ENCODE results near the gene SYT8.

SYT8 gene

GRCh38 chr11:1834062-1834610 lies 654 bp upstream of the SYT8 start:
- no peaks in the 10 kb centered on the region for H3K36me3 Mint-ChIP-seq (ENCODE audit: low read depth)
- no peaks in the 10 kb centered on the region for H3K4me1 Mint-ChIP-seq (ENCODE audit: low read depth)
- H3K9me3 Mint-ChIP-seq: no peaks in the 10 kb centered on the region
- no peak overlapping the region for H3K27ac Mint-ChIP-seq
- H3K4me3 Mint-ChIP-seq: no peak overlapping the region
- H3K27me3 Mint-ChIP-seq (ENCODE audit: low read depth): no peaks in the 10 kb centered on the region

GRCh38 chr11:1835671-1836010 lies 851 bp downstream of the SYT8 start:
- H3K36me3 Mint-ChIP-seq (ENCODE audit: low read depth): no peaks in the 10 kb centered on the region
- H3K4me1 Mint-ChIP-seq (ENCODE audit: low read depth): peaks cover 5% of the 10 kb centered on the region
- H3K27me3 Mint-ChIP-seq (ENCODE audit: low read depth): no peaks in the 10 kb centered on the region
- H3K27ac Mint-ChIP-seq: no peak overlapping the region
- H3K9me3 Mint-ChIP-seq: no peaks in the 10 kb centered on the region
- no peak overlapping the region for H3K4me3 Mint-ChIP-seq

GRCh38 chr11:1836011-1836945 lies 1.5 kb downstream of the SYT8 start:
- peaks cover 5% of the 10 kb centered on the region for H3K4me1 Mint-ChIP-seq (ENCODE audit: low read depth)
- H3K27ac Mint-ChIP-seq: no peak overlapping the region
- no peaks in the 10 kb centered on the region for H3K27me3 Mint-ChIP-seq (ENCODE audit: low read depth)
- H3K36me3 Mint-ChIP-seq (ENCODE audit: low read depth): no peaks in the 10 kb centered on the region
- H3K9me3 Mint-ChIP-seq: no peaks in the 10 kb centered on the region
- H3K4me3 Mint-ChIP-seq: no peak overlapping the region

GRCh38 chr11:1837171-1838076 lies 2.6 kb downstream of the SYT8 start:
- Mint-ChIP-seq H3K4me3 (no peak overlapping the region), H3K27ac (no peak overlapping the region), H3K9me3 (no peaks in the 10 kb centered on the region), H3K4me1 (ENCODE audit: low read depth) (peaks cover 5% of the 10 kb centered on the region), H3K27me3 (ENCODE audit: low read depth) (no peaks in the 10 kb centered on the region), H3K36me3 (ENCODE audit: low read depth) (no peaks in the 10 kb centered on the region)

GRCh38 chr11:1838077-1838425 lies 3.3 kb downstream of the SYT8 start:
- Mint-ChIP-seq H3K9me3 (no peaks in the 10 kb centered on the region), H3K27me3 (ENCODE audit: low read depth) (no peaks in the 10 kb centered on the region), H3K27ac (no peak overlapping the region), H3K4me3 (no peak overlapping the region), H3K36me3 (ENCODE audit: low read depth) (no peaks in the 10 kb centered on the region), H3K4me1 (ENCODE audit: low read depth) (peaks cover 5% of the 10 kb centered on the region)

GRCh38 chr11:1838426-1839144 lies 3.8 kb downstream of the SYT8 start, which contains the start of gene TNNI2:
TNNI2 (plus strand) TSS chr11:1838981; CDS start chr11:1839697, 716 bp downstream.
- H3K9me3 Mint-ChIP-seq: no peaks in the 10 kb centered on the region
- no peak within 1 kb of the TSS for H3K27ac Mint-ChIP-seq
- peaks cover 9% of the 10 kb centered on the region for H3K4me1 Mint-ChIP-seq (ENCODE audit: low read depth)
- no peaks in the 10 kb centered on the region for H3K36me3 Mint-ChIP-seq (ENCODE audit: low read depth)
- no peak within 1 kb of the TSS for H3K4me3 Mint-ChIP-seq
- no peaks in the 10 kb centered on the region for H3K27me3 Mint-ChIP-seq (ENCODE audit: low read depth)

GRCh38 chr11:1839204-1839923 lies 4.6 kb downstream of the SYT8 start:
- peaks cover 14% of the 10 kb centered on the region for H3K4me1 Mint-ChIP-seq (ENCODE audit: low read depth)
- no peaks in the 10 kb centered on the region for H3K36me3 Mint-ChIP-seq (ENCODE audit: low read depth)
- no peaks in the 10 kb centered on the region for H3K9me3 Mint-ChIP-seq
- no peaks in the 10 kb centered on the region for H3K27me3 Mint-ChIP-seq (ENCODE audit: low read depth)
- H3K4me3 Mint-ChIP-seq: no peak overlapping the region
- H3K27ac Mint-ChIP-seq: no peak overlapping the region

- Mint-ChIP-seq H3K4me1 (ENCODE audit: low read depth) (peaks cover 22% of the 10 kb centered on the region), H3K9me3 (no peaks in the 10 kb centered on the region), H3K36me3 (ENCODE audit: low read depth) (no peaks in the 10 kb centered on the region), H3K27me3 (ENCODE audit: low read depth) (peaks cover 6% of the 10 kb centered on the region), H3K4me3 (no peak overlapping the region), H3K27ac (no peak overlapping the region)
Observed at GRCh38 chr11:1839924-1840779, 5.4 kb downstream of the SYT8 start.

- H3K27me3 Mint-ChIP-seq (ENCODE audit: low read depth): peaks cover 8% of the 10 kb centered on the region
- H3K4me3 Mint-ChIP-seq: no peak overlapping the region
- H3K9me3 Mint-ChIP-seq: no peaks in the 10 kb centered on the region
- H3K27ac Mint-ChIP-seq: no peak overlapping the region
- H3K36me3 Mint-ChIP-seq (ENCODE audit: low read depth): no peaks in the 10 kb centered on the region
- H3K4me1 Mint-ChIP-seq (ENCODE audit: low read depth): peaks cover 27% of the 10 kb centered on the region
Observed at GRCh38 chr11:1840780-1841480, 6.1 kb downstream of the SYT8 start.

GRCh38 chr11:1841511-1842148 lies 6.8 kb downstream of the SYT8 start:
- Mint-ChIP-seq H3K4me3 (no peak overlapping the region), H3K4me1 (ENCODE audit: low read depth) (peaks cover 27% of the 10 kb centered on the region), H3K27me3 (ENCODE audit: low read depth) (peaks cover 8% of the 10 kb centered on the region), H3K36me3 (ENCODE audit: low read depth) (no peaks in the 10 kb centered on the region), H3K27ac (no peak overlapping the region), H3K9me3 (no peaks in the 10 kb centered on the region)

- no peaks in the 10 kb centered on the region for H3K9me3 Mint-ChIP-seq
- peaks cover 28% of the 10 kb centered on the region for H3K4me1 Mint-ChIP-seq (ENCODE audit: low read depth)
- no peak overlapping the region for H3K4me3 Mint-ChIP-seq
- peak overlapping the region; percentile 88 for H3K27ac Mint-ChIP-seq
- H3K36me3 Mint-ChIP-seq (ENCODE audit: low read depth): no peaks in the 10 kb centered on the region
- peaks cover 8% of the 10 kb centered on the region for H3K27me3 Mint-ChIP-seq (ENCODE audit: low read depth)
Observed at GRCh38 chr11:1842149-1843097, 7.6 kb downstream of the SYT8 start.
